GM12878 (cell line): ENCODE measurements around the gene PMIS2. TPM values are rescaled to one million over a fixed set of nuclear protein-coding genes. Genes with fewer than 3 reads are reported as not detected.

Source experiments
- ATF7 ChIP-seq: fragments of 450-650 bp; IDR thresholded peaks from 2 replicates; pipeline ENCODE4 v1.6.1; 2016; ENCODE audit warnings: low read depth, mild to moderate bottlenecking
- CBFB ChIP-seq: IDR thresholded peaks from 2 replicates; pipeline ENCODE4 v1.6.1; 2016; ENCODE audit warnings: antibody characterized with exemption, low read depth
- CHD2 ChIP-seq: IDR thresholded peaks from 2 replicates; pipeline ENCODE4 v1.6.1; 2011; ENCODE audit warnings: low read depth, low read length, improper control_type of control experiment, borderline replicate concordance
- CREM ChIP-seq: IDR thresholded peaks from 2 replicates; pipeline ENCODE4 v1.6.1; 2014; ENCODE audit warnings: antibody characterized with exemption, low read depth
- KLF5 ChIP-seq: fragments of 450-650 bp; IDR thresholded peaks from 2 replicates; pipeline ENCODE4 v1.6.1; 2014; ENCODE audit warnings: mild to moderate bottlenecking; ENCODE audit not compliant: partially characterized antibody
- MEF2A ChIP-seq: IDR thresholded peaks from 2 replicates; pipeline ENCODE4 v1.6.1; 2011; ENCODE audit warnings: low read depth, mild to moderate bottlenecking, low read length, moderate library complexity; ENCODE audit not compliant: insufficient read depth
- PML ChIP-seq: IDR thresholded peaks from 2 replicates; pipeline ENCODE4 v1.6.1; 2012; ENCODE audit warnings: low read length, inconsistent platforms
- POLR2AphosphoS5 ChIP-seq: IDR thresholded peaks from 2 replicates; pipeline ENCODE4 v1.6.1; 2011; ENCODE audit warnings: mild to moderate bottlenecking, low read length, inconsistent platforms
- RUNX3 ChIP-seq: IDR thresholded peaks from 2 replicates; pipeline ENCODE4 v1.6.1; 2012; ENCODE audit warnings: low read length, inconsistent platforms
- SIX5 ChIP-seq: IDR thresholded peaks from 2 replicates; pipeline ENCODE4 v1.6.1; 2011; ENCODE audit warnings: mild to moderate bottlenecking, low read depth, low read length, moderate library complexity; ENCODE audit not compliant: severe bottlenecking
- SMARCA5 ChIP-seq: fragments of 450-650 bp; IDR thresholded peaks from 2 replicates; pipeline ENCODE4 v1.6.1; 2017; ENCODE audit warnings: mild to moderate bottlenecking
- STAT1 ChIP-seq: fragments of 450-650 bp; conservative IDR thresholded peaks from 2 replicates; pipeline ENCODE4 v1.6.1; 2014; ENCODE audit warnings: antibody characterized with exemption, mild to moderate bottlenecking
- TAF1 ChIP-seq: IDR thresholded peaks from 2 replicates; pipeline ENCODE4 v1.6.1; 2011; ENCODE audit warnings: mild to moderate bottlenecking, low read depth, low read length, borderline replicate concordance
- YBX1 ChIP-seq: fragments of 450-650 bp; IDR thresholded peaks from 2 replicates; pipeline ENCODE4 v1.6.1; 2016; ENCODE audit warnings: antibody characterized with exemption
- YY1 ChIP-seq: IDR thresholded peaks from 2 replicates; pipeline ENCODE4 v1.6.1; 2011; ENCODE audit warnings: low read depth, mild to moderate bottlenecking, low read length
- ZSCAN29 ChIP-seq: fragments of 450-650 bp; IDR thresholded peaks from 2 replicates; pipeline ENCODE4 v1.6.1; 2017; ENCODE audit warnings: mild to moderate bottlenecking, moderate library complexity
- polyA plus RNA-seq, 11 experiments: library from polyadenylated mRNA; depleted of rRNA in 4 of 11; unstranded in 6 of 11; stranded (reverse) in 5 of 11; fragments of >200 nt; fragmentation: Nextera tagmentation in 4 of 11; fragmentation: Illumina TruSeq in 1 of 11; extraction: Ambion mirVana in 4 of 11; extraction: Trizol in 1 of 11; gene quantifications; 1 replicate in 1 of 11; 2 replicates in 10 of 11; pipeline versions ENCODE4 v1.2.1 to v1.2.3, GENCODE V29; 2011 to 2016; ENCODE audit warnings: inconsistent platforms in 2 of 11, missing spikeins in 2 of 11, low read depth in 1 of 11
- total RNA-seq, 4 experiments: library from RNA; depleted of rRNA in 3 of 4; stranded (reverse); fragments of >200 nt in 3 of 4; fragmentation: Illumina TruSeq in 1 of 4; extraction: Trizol in 1 of 4; gene quantifications; 2 replicates each; pipeline versions ENCODE4 v1.2.1 to v1.2.3, GENCODE V29; 2013 to 2021
- TF ChIP-seq, protein P1 (sequence below): fragments of 450-650 bp; formaldehyde crosslinking; IDR thresholded peaks from 2 replicates; pipeline ENCODE4 v1.5.0; 2022; ENCODE audit warnings: mild to moderate bottlenecking, missing genetic modification characterization
- TF ChIP-seq, protein P2 (sequence below): IDR thresholded peaks from 2 replicates; pipeline ENCODE4 v1.6.1; 2012; ENCODE audit warnings: low read depth, low read length, improper control_type of control experiment
- TF ChIP-seq, protein P3 (sequence below): fragments of 150-350 bp; IDR thresholded peaks from 2 replicates; pipeline ENCODE4 v1.6.1; 2014; ENCODE audit warnings: mild to moderate bottlenecking, low read depth, low read length
- TF ChIP-seq, protein P4 (sequence below): IDR thresholded peaks from 2 replicates; pipeline ENCODE4 v1.6.1; 2011; ENCODE audit warnings: borderline replicate concordance, low read depth, mild to moderate bottlenecking, moderate library complexity, mixed read lengths, low read length; ENCODE audit not compliant: insufficient read depth; ENCODE audit errors: extremely low read length
- TF ChIP-seq, protein P5 (sequence below): IDR thresholded peaks from 2 replicates; pipeline ENCODE4 v1.6.1; 2011; ENCODE audit warnings: low read depth, mild to moderate bottlenecking, low read length, moderate library complexity, borderline replicate concordance; ENCODE audit errors: extremely low read depth
- TF ChIP-seq, protein P6 (sequence below), 3 experiments: IDR thresholded peaks in 2 of 3; conservative IDR thresholded peaks in 1 of 3; 2 replicates each; pipeline ENCODE4 v1.5.1; 2011; ENCODE audit warnings: low read depth in 3 of 3, low read length in 3 of 3, mild to moderate bottlenecking in 3 of 3, control low read depth in 2 of 3, moderate library complexity in 2 of 3, inconsistent platforms in 1 of 3, mixed read lengths in 1 of 3; ENCODE audit not compliant: control insufficient read depth in 2 of 3, insufficient read depth in 1 of 3; ENCODE audit errors: extremely low read depth in 1 of 3

Gene PMIS2
- total and polyA plus RNA-seq, 10 of the 15 experiments (the other 5 are each of a cell fraction or from before 2014, with no cell fraction given): not detected

DNA sequence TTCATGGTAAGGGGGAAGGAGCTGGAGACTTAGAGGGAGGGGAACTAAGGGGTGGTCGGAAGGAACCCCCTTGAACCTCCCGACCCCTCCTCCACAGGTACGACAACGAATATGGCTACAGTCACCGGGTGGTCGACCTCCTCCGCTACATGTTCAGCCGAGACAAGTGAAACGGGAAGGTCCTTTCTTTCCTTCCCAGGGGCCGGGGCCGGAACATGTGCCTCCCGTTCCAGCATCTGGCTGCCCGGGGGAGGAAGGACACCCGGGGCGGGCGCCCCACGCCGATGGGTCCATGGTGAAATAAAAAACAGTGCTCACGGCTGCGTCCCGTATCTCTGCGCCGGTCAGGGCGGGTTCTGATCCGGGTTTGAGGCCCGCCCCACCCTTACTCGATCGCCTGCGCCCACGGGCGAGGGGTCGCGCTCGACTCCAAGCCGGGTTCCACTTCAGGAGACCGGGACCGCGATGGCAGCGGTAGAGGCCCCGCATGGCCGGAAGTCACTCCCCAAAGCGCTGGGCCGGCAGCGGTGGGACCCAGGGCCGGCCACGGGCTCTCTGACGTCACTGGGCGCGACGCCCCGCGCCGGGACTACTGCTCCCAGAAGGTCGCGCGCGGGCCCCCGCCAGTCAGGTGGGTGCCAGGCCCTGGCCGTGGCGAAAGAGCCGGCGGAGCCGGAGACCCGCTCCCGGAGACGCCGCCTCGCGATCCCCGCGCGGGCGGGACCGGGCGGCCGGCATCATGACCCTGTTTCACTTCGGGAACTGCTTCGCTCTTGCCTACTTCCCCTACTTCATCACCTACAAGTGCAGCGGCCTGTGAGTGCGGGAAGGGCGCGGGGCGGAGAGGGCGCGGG lies 40.7 kb upstream of the PMIS2 start, which contains the start of gene TMEM147 (continued):
- TF ChIP-seq, protein P1, sequence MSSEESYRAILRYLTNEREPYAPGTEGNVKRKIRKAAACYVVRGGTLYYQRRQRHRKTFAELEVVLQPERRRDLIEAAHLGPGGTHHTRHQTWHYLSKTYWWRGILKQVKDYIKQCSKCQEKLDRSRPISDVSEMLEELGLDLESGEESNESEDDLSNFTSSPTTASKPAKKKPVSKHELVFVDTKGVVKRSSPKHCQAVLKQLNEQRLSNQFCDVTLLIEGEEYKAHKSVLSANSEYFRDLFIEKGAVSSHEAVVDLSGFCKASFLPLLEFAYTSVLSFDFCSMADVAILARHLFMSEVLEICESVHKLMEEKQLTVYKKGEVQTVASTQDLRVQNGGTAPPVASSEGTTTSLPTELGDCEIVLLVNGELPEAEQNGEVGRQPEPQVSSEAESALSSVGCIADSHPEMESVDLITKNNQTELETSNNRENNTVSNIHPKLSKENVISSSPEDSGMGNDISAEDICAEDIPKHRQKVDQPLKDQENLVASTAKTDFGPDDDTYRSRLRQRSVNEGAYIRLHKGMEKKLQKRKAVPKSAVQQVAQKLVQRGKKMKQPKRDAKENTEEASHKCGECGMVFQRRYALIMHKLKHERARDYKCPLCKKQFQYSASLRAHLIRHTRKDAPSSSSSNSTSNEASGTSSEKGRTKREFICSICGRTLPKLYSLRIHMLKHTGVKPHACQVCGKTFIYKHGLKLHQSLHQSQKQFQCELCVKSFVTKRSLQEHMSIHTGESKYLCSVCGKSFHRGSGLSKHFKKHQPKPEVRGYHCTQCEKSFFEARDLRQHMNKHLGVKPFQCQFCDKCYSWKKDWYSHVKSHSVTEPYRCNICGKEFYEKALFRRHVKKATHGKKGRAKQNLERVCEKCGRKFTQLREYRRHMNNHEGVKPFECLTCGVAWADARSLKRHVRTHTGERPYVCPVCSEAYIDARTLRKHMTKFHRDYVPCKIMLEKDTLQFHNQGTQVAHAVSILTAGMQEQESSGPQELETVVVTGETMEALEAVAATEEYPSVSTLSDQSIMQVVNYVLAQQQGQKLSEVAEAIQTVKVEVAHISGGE (CRISPR knock-in tag): no peak
- TF ChIP-seq, protein P2, sequence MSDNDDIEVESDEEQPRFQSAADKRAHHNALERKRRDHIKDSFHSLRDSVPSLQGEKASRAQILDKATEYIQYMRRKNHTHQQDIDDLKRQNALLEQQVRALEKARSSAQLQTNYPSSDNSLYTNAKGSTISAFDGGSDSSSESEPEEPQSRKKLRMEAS: peak; percentile 60
- no peak for TF ChIP-seq MEF2A
- TF ChIP-seq, protein P3, sequence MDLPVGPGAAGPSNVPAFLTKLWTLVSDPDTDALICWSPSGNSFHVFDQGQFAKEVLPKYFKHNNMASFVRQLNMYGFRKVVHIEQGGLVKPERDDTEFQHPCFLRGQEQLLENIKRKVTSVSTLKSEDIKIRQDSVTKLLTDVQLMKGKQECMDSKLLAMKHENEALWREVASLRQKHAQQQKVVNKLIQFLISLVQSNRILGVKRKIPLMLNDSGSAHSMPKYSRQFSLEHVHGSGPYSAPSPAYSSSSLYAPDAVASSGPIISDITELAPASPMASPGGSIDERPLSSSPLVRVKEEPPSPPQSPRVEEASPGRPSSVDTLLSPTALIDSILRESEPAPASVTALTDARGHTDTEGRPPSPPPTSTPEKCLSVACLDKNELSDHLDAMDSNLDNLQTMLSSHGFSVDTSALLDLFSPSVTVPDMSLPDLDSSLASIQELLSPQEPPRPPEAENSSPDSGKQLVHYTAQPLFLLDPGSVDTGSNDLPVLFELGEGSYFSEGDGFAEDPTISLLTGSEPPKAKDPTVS: no peak
- TF ChIP-seq PML: no peak; the same call in 1 of the 2 replicates
- no peak for TF ChIP-seq YBX1
- TF ChIP-seq KLF5: peak; percentile 63
- TF ChIP-seq, protein P4, sequence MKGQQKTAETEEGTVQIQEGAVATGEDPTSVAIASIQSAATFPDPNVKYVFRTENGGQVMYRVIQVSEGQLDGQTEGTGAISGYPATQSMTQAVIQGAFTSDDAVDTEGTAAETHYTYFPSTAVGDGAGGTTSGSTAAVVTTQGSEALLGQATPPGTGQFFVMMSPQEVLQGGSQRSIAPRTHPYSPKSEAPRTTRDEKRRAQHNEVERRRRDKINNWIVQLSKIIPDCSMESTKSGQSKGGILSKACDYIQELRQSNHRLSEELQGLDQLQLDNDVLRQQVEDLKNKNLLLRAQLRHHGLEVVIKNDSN: peak; percentile 85
- peak; percentile 35; the same call in 1 of the 2 replicates for TF ChIP-seq CBFB
- peak; percentile 68 for TF ChIP-seq SMARCA5
- no peak for TF ChIP-seq STAT1
- peak; percentile 77 for TF ChIP-seq YY1
- TF ChIP-seq, protein P5, sequence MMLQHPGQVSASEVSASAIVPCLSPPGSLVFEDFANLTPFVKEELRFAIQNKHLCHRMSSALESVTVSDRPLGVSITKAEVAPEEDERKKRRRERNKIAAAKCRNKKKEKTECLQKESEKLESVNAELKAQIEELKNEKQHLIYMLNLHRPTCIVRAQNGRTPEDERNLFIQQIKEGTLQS: peak; percentile 95
- peak; percentile 56; the same call in 1 of the 2 replicates for TF ChIP-seq CHD2
- peak; percentile 55 for TF ChIP-seq ATF7
- peak; percentile 99 for TF ChIP-seq CREM
- TF ChIP-seq, protein P6, sequence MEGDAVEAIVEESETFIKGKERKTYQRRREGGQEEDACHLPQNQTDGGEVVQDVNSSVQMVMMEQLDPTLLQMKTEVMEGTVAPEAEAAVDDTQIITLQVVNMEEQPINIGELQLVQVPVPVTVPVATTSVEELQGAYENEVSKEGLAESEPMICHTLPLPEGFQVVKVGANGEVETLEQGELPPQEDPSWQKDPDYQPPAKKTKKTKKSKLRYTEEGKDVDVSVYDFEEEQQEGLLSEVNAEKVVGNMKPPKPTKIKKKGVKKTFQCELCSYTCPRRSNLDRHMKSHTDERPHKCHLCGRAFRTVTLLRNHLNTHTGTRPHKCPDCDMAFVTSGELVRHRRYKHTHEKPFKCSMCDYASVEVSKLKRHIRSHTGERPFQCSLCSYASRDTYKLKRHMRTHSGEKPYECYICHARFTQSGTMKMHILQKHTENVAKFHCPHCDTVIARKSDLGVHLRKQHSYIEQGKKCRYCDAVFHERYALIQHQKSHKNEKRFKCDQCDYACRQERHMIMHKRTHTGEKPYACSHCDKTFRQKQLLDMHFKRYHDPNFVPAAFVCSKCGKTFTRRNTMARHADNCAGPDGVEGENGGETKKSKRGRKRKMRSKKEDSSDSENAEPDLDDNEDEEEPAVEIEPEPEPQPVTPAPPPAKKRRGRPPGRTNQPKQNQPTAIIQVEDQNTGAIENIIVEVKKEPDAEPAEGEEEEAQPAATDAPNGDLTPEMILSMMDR (IDR thresholded peaks at IDR 0.05 in 2 of 3, conservative IDR thresholded peaks at IDR 0.05 in 1 of 3; ENCODE audit: control insufficient read depth in 2 of 3, extremely low read depth in 1 of 3, insufficient read depth in 1 of 3, low read depth in 3 of 3, low read length in 3 of 3): no peak
- peak; percentile 68; the same call in 1 of the 2 replicates for TF ChIP-seq POLR2AphosphoS5
- TF ChIP-seq SIX5: peak; percentile 87
- TF ChIP-seq RUNX3: peak; percentile 21; the same call in 1 of the 2 replicates
- peak; percentile 54; the same call in 1 of the 2 replicates for TF ChIP-seq TAF1
- peak; percentile 44; the same call in 1 of the 2 replicates for TF ChIP-seq ZSCAN29
